HCT116 (cell line): ENCODE measurements around the gene SORCS2. TPM values are rescaled to one million over a fixed set of nuclear protein-coding genes. Genes with fewer than 3 reads are reported as not detected.

Source experiments
- ATAC-seq: fragments of 200-7000 bp; cut with Tn5 transposase; 2 replicates; pipeline ENCODE4 v1.9.1; 2020; ENCODE audit warnings: mild to moderate bottlenecking, moderate library complexity
- BruUV-seq: library from RNA; stranded (reverse); fragments of 400-500 nt; replicated peaks from 2 replicates; lab custom pipeline; 2021; lab: Mats Ljungman, UMichigan
- CTCF ChIA-PET: fragments of 300-600 bp; sonication (Branson Sonifier 250); formaldehyde crosslinking; loops from one replicate; lab custom pipeline; 2021; ENCODE audit warnings: antibody characterized with exemption; lab: Charles Lee
- POLR2A ChIA-PET: fragments of 300-600, 350-600 bp; sonication (Branson Sonifier 250); formaldehyde crosslinking; loops from one replicate; lab custom pipeline; 2021; ENCODE audit warnings: antibody characterized with exemption; lab: Charles Lee
- RAD21 ChIA-PET, 2 experiments: fragments of 300-600 bp; sonication (Branson Sonifier 250); formaldehyde crosslinking; loops; one replicate each; lab custom pipeline; 2023; ENCODE audit warnings: low total read pairs in 2 of 2; ENCODE audit not compliant: uncharacterized antibody in 2 of 2, unreplicated experiment in 2 of 2, low non-redundant PET in 1 of 2; lab: Charles Lee
- DNase-seq: peaks from one replicate; pipeline ENCODE4 v3.0.0-alpha.2; 2010; ENCODE audit warnings: low read depth, low spot score
- H2AFZ ChIP-seq: fragments of 200-600 bp; shearing (Covaris generic), sonication (generic); 2 replicates; pipeline ENCODE4 v1.6.1; 2017; ENCODE audit warnings: low read depth, mixed run types, mixed read lengths, antibody characterized with exemption, low read length; ENCODE audit not compliant: poor library complexity, severe bottlenecking
- H3K27ac ChIP-seq: 2 replicates; pipeline ENCODE4 v1.5.1; 2012; ENCODE audit warnings: low read depth, low read length
- H3K27me3 ChIP-seq: fragments of 200-600 bp; sonication (generic); 2 replicates; pipeline ENCODE4 v1.6.1; 2016; ENCODE audit warnings: mixed run types, low read length, mixed read lengths; ENCODE audit not compliant: insufficient read depth
- H3K36me3 ChIP-seq, 2 experiments: fragments of 200-500 bp in 1 of 2; fragments of 200-600 bp in 1 of 2; sonication (Bioruptor generic) in 1 of 2; sonication (generic) in 1 of 2; 2 replicates each; pipeline versions ENCODE4 v1.5.1 to v1.6.1; 2014 to 2016; ENCODE audit warnings: low read length in 2 of 2, inconsistent platforms in 1 of 2, mixed read lengths in 1 of 2, mixed run types in 1 of 2; ENCODE audit not compliant: insufficient read depth in 2 of 2, control insufficient read depth in 1 of 2
- H3K4me1 ChIP-seq, 2 experiments: fragments of 200-600 bp in 1 of 2; sonication (generic) in 1 of 2; 2 replicates each; pipeline versions ENCODE4 v1.5.1 to v1.6.1; 2012 to 2017; ENCODE audit warnings: low read length in 2 of 2, inconsistent platforms in 1 of 2, mild to moderate bottlenecking in 1 of 2, mixed read lengths in 1 of 2, mixed run types in 1 of 2, moderate library complexity in 1 of 2; ENCODE audit not compliant: insufficient read depth in 2 of 2, control insufficient read depth in 1 of 2
- H3K4me2 ChIP-seq: fragments of 200-600 bp; sonication (generic); 2 replicates; pipeline ENCODE4 v1.6.1; 2017; ENCODE audit warnings: mixed run types, low read length, mixed read lengths
- H3K4me3 ChIP-seq, 2 experiments: fragments of 200-600 bp in 1 of 2; sonication (generic) in 1 of 2; replicated peaks in 1 of 2; 2 replicates each; pipeline ENCODE4 v1.5.1; 2011 to 2016; ENCODE audit warnings: low read length in 2 of 2, control low read depth in 1 of 2, low read depth in 1 of 2, mild to moderate bottlenecking in 1 of 2, mixed read lengths in 1 of 2, mixed run types in 1 of 2
- H3K79me2 ChIP-seq: fragments of 200-600 bp; sonication (generic); 2 replicates; pipeline ENCODE4 v1.6.1; 2017; ENCODE audit warnings: mild to moderate bottlenecking, mixed run types, low read length, moderate library complexity, mixed read lengths; ENCODE audit not compliant: insufficient read depth
- H3K9ac ChIP-seq: fragments of 200-600 bp; sonication (generic); 2 replicates; pipeline ENCODE4 v1.6.1; 2016; ENCODE audit warnings: low read length, mixed read lengths
- H3K9me2 ChIP-seq: fragments of 200-600 bp; sonication (generic), shearing (Covaris generic); 2 replicates; pipeline ENCODE4 v1.6.1; 2017; ENCODE audit warnings: mixed run types, mild to moderate bottlenecking, moderate library complexity; ENCODE audit not compliant: insufficient read depth
- H3K9me3 ChIP-seq, 2 experiments: fragments of 200-500 bp in 1 of 2; fragments of 200-600 bp in 1 of 2; sonication (Bioruptor generic) in 1 of 2; sonication (generic) in 1 of 2; 2 replicates each; pipeline ENCODE4 v1.6.1; 2014 to 2017; ENCODE audit warnings: low read length in 2 of 2, mixed read lengths in 2 of 2, inconsistent platforms in 1 of 2, low read depth in 1 of 2, mild to moderate bottlenecking in 1 of 2, mixed run types in 1 of 2, moderate library complexity in 1 of 2; ENCODE audit not compliant: control insufficient read depth in 1 of 2, insufficient read depth in 1 of 2
- H4K20me1 ChIP-seq: fragments of 200-600 bp; sonication (generic), shearing (Covaris generic); 2 replicates; pipeline ENCODE4 v1.6.1; 2017; ENCODE audit warnings: mixed run types, mild to moderate bottlenecking, moderate library complexity; ENCODE audit not compliant: insufficient read depth
- ATF3 ChIP-seq: IDR thresholded peaks from 2 replicates; pipeline ENCODE4 v1.6.1; 2012
- ELF1 ChIP-seq: IDR thresholded peaks from 2 replicates; pipeline ENCODE4 v1.6.1; 2012; ENCODE audit warnings: low read depth, borderline replicate concordance
- EZH2phosphoT487 ChIP-seq: fragments of 200-600 bp; IDR thresholded peaks from 2 replicates; pipeline ENCODE4 v1.6.1; 2018; ENCODE audit warnings: antibody characterized with exemption, borderline replicate concordance
- MAX ChIP-seq: IDR thresholded peaks from 2 replicates; pipeline ENCODE4 v1.6.1; 2012
- POLR2AphosphoS5 ChIP-seq: IDR thresholded peaks from 2 replicates; pipeline ENCODE4 v1.6.1; 2011; ENCODE audit warnings: mild to moderate bottlenecking, low read depth, low read length, moderate library complexity
- REST ChIP-seq: IDR thresholded peaks from 2 replicates; pipeline ENCODE4 v1.6.1; 2012; ENCODE audit warnings: low read depth
- SIN3A ChIP-seq: IDR thresholded peaks from 2 replicates; pipeline ENCODE4 v1.6.1; 2012; ENCODE audit warnings: low read depth
- SP1 ChIP-seq: IDR thresholded peaks from 2 replicates; pipeline ENCODE4 v1.6.1; 2012; ENCODE audit warnings: low read depth
- TCF7L2 ChIP-seq: IDR thresholded peaks from 2 replicates; pipeline ENCODE4 v1.7.0; 2011; ENCODE audit warnings: borderline replicate concordance, inconsistent platforms; ENCODE audit not compliant: insufficient read depth, insufficient read length; ENCODE audit errors: extremely low read depth
- ZFX ChIP-seq: fragments of 450-650 bp; IDR thresholded peaks from 2 replicates; pipeline ENCODE4 v1.6.1; 2017
- intact Hi-C: fragments of 100-400 bp; cut with micrococcal nuclease; formaldehyde crosslinking; loops from 2 replicates; pipeline ENCODE4 v1.10.0; 2022
- total RNA-seq: library from RNA; stranded (reverse); gene quantifications from one replicate; pipeline ENCODE4 v1.2.1, GENCODE V29; 2021; ENCODE audit not compliant: unreplicated experiment

SORCS2 gene
- total RNA-seq, 1 experiment from 2014 or later, result 0.37 TPM

- H3K9me3 ChIP-seq, result peaks cover 13 to 20% of the 10 kb centered on the region in 2 experiments; a peak in 3 of 4 replicates
- no peaks in the 10 kb centered on the region for H3K4me1 ChIP-seq
- H4K20me1 ChIP-seq, result no peaks in the 10 kb centered on the region
- H3K9ac ChIP-seq, result no peak overlapping the region
- H3K27me3 ChIP-seq, result no peaks in the 10 kb centered on the region
- POLR2A ChIA-PET, result no interaction called here
- BruUV-seq, result no TSS peak
- no peaks in the 10 kb centered on the region for H3K9me2 ChIP-seq
- no peak for DNase-seq
- ATAC-seq, result no peak
- CTCF ChIA-PET, result no interaction called here
- no peak overlapping the region for H2AFZ ChIP-seq
- H3K79me2 ChIP-seq, result no peaks in the 10 kb centered on the region
- H3K36me3 ChIP-seq, result no peaks in the 10 kb centered on the region
- no peak overlapping the region for H3K27ac ChIP-seq
- intact Hi-C loops, result no loop called here
- no peak overlapping the region for H3K4me2 ChIP-seq
- TF ChIP-seq EZH2phosphoT487, result no peak
- TF ChIP-seq ZFX, result no peak
- no peak for TF ChIP-seq SIN3A
- no peak for TF ChIP-seq POLR2AphosphoS5
- TF ChIP-seq ELF1, result no peak
- TF ChIP-seq MAX, result no peak
- no peak for TF ChIP-seq SP1
- no peak for TF ChIP-seq ATF3
- TF ChIP-seq REST, result no peak
- no peak for TF ChIP-seq TCF7L2
- RAD21 ChIA-PET, result no interaction called here
- no peak overlapping the region for H3K4me3 ChIP-seq
Measured at GRCh38 chr4:7552466-7552865, 360.1 kb downstream of the SORCS2 start.
